Cardiac muscle cell (in vitro differentiated cells and primary cell): Measurements from ENCODE around the gene ANAPC16. TPM values are rescaled to one million over a fixed set of nuclear protein-coding genes. Genes with fewer than 3 reads are reported as not detected.

Source experiments
- DNase-seq, 2 donors: peaks; one replicate each; pipeline versions ENCODE4 v3.0.0 to v3.0.0-alpha.2; 2010 to 2017; ENCODE audit warnings: low read depth in 1 of 2, low spot score in 1 of 2
- H3K27ac ChIP-seq: fragments of 200-600 bp; sonication (generic); 2 replicates; pipeline ENCODE4 v1.5.1; 2016
- H3K27me3 ChIP-seq: fragments of 200-600 bp; sonication (generic); 2 replicates; pipeline ENCODE4 v1.6.0; 2016; ENCODE audit warnings: control low read depth
- H3K36me3 ChIP-seq: fragments of 200-600 bp; sonication (generic); 2 replicates; pipeline ENCODE4 v1.5.1; 2016; ENCODE audit warnings: control low read depth
- H3K4me1 ChIP-seq: fragments of 200-600 bp; sonication (generic); 2 replicates; pipeline ENCODE4 v1.8.1; 2017; ENCODE audit warnings: low read depth, mild to moderate bottlenecking, mixed run types
- H3K4me3 ChIP-seq: fragments of 200-600 bp; sonication (generic); 2 replicates; pipeline ENCODE4 v1.5.1; 2016; ENCODE audit warnings: mild to moderate bottlenecking
- H3K9me3 ChIP-seq: fragments of 200-600 bp; sonication (generic); 2 replicates; pipeline ENCODE4 v1.5.1; 2017; ENCODE audit warnings: low read depth, mild to moderate bottlenecking, control low read depth
- polyA plus RNA-seq: library from polyadenylated mRNA; unstranded; fragments of >200 nt; fragmentation: Nextera tagmentation; extraction: Ambion mirVana; gene quantifications from 2 replicates; pipeline ENCODE4 v1.2.1, GENCODE V29; 2016
- total RNA-seq: library from RNA; depleted of rRNA; stranded (reverse); fragments of >200 nt; gene quantifications from 2 replicates; pipeline ENCODE4 v1.2.3, GENCODE V29; 2016
- TF ChIP-seq, protein P1 (sequence below): IDR thresholded peaks from 2 replicates; pipeline ENCODE4 v1.5.1; 2012; ENCODE audit warnings: low read depth, mild to moderate bottlenecking, low read length

The ANAPC16 gene
- total and polyA plus RNA-seq, 2 experiments from 2014 or later = 92.2 to 283 TPM

DNA sequence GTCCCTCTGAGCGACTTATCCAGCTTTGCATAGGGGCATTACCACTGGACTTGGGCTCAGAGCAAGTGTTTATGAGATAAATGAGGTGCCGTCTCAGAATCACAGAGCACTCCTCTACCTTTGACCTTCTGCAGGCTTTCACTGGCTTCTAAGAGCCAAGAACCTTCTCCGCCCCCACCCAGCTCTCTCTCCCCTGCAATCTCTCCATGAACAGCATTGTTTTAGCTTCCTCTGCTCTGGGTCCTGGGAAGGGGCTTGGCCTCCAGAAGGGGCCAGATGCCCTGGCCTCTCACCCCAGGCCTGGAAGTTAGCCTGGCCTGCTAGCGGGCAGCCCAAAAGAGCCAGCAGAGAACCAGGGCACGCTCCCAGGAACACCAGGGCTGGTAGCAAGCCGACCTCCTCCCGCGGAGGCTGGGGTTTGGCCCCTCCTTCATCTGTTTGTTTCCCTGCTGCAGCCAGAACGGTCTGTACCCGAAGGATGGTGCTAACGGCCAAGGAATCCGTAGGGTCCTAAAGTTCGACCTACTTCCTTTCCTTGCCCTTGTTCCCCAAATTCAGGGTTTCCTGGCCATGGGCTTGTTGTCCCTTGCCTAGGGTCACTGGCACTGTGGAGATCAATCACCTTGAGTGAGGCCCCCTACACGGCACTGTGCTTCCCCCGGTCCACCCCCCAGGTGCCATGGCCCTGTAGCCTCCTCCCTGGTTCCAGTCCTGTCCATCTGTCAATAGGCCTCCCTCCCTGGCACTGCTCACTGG is 39.2 kb downstream of the ANAPC16 start:
- Histone ChIP-seq H3K27me3 (no peaks in the 10 kb centered on the region), H3K36me3 (no peaks in the 10 kb centered on the region), H3K4me1 (peaks cover 43% of the 10 kb centered on the region), H3K9me3 (no peaks in the 10 kb centered on the region), H3K27ac (peak overlapping the region; percentile 88), H3K4me3 (no peak overlapping the region)
- TF ChIP-seq, protein P1, sequence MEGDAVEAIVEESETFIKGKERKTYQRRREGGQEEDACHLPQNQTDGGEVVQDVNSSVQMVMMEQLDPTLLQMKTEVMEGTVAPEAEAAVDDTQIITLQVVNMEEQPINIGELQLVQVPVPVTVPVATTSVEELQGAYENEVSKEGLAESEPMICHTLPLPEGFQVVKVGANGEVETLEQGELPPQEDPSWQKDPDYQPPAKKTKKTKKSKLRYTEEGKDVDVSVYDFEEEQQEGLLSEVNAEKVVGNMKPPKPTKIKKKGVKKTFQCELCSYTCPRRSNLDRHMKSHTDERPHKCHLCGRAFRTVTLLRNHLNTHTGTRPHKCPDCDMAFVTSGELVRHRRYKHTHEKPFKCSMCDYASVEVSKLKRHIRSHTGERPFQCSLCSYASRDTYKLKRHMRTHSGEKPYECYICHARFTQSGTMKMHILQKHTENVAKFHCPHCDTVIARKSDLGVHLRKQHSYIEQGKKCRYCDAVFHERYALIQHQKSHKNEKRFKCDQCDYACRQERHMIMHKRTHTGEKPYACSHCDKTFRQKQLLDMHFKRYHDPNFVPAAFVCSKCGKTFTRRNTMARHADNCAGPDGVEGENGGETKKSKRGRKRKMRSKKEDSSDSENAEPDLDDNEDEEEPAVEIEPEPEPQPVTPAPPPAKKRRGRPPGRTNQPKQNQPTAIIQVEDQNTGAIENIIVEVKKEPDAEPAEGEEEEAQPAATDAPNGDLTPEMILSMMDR = peak; percentile 8
- peak; percentile 64 to 90 for DNase-seq

DNA sequence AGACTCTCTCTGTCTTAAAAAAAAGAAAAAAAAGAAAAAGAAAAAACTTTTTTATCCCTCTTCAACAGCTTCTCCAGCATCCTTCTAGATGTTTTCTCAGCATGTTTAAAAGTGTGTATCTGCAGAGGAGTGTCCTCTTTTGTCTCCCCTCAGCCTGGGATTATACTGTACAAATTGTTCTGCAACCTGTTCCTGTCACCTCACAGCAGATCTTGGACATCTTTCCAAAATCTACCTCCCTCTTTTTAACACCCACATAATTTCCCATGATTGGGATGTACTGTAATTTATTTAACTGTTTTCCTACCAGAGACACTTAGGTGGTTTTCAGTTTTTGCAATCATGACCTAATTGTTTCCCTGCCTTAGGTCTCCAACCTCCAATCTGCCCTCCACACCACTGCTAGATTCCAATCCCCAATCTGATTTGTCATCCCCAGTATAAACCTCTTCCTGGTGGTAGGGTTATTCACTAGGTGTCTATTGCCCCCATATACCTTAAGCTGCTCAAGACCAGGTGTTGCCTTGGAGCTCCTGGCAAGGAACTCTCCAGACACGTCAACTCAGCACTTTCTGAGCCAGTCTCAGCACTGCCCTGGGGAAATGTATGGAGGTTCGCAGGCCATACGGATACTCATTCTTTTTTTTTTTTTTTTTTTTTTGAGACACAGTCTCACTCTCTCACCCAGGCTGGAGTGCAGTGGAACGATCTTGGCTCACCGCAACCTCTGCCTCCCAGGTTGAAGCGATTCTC is 40.3 kb downstream of the ANAPC16 start:
- Histone ChIP-seq H3K36me3 (no peaks in the 10 kb centered on the region), H3K27ac (no peak overlapping the region), H3K27me3 (no peaks in the 10 kb centered on the region), H3K9me3 (no peaks in the 10 kb centered on the region), H3K4me1 (peaks cover 49% of the 10 kb centered on the region), H3K4me3 (no peak overlapping the region)
- no peak for DNase-seq
- TF ChIP-seq, protein P1 = no peak

DNA sequence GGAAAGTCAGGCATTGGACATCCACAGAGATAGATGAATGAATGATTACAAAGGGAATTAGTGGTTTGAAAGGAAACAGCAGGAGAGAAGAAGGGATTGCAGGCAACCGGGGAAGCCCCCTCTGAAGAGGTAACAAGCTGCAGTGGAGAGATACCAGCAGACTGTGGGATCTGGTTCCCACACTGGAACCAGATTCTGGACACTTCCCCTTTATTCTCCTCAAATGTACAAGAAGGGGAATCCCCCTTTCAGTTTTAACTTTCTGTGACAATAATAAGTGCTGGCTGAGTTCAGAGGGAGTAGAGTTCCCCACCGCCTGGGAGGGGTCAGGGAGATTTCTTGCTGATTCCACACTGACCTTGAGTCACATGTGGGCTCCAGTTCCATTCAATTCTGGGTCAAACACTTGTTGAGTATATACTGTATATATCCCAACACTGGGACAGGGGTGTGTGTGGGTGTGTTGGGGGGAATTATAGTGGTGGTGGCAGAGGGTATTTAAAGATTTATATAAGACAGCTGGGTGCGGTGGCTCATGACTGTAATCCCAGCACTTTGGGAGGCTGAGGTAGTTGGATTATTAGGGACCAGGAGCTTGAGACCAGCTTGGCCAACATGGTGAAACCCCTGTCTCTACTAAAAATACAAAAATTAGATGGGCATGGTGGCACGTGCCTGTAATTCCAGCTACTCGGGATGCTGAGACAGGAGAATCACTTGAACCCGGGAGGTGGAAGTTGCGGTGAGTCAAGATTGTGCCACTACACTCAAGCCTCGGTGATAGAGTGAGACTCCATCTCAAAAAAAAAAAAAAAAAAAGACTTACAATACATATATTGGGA is 41.5 kb downstream of the ANAPC16 start:
- Histone ChIP-seq H3K27me3 (no peaks in the 10 kb centered on the region), H3K27ac (peak overlapping the region; percentile 4), H3K36me3 (no peaks in the 10 kb centered on the region), H3K4me1 (peaks cover 57% of the 10 kb centered on the region), H3K4me3 (no peak overlapping the region), H3K9me3 (no peaks in the 10 kb centered on the region)
- peak in 1 of 2 donors; percentile 40 for DNase-seq
- TF ChIP-seq, protein P1 = no peak

DNA sequence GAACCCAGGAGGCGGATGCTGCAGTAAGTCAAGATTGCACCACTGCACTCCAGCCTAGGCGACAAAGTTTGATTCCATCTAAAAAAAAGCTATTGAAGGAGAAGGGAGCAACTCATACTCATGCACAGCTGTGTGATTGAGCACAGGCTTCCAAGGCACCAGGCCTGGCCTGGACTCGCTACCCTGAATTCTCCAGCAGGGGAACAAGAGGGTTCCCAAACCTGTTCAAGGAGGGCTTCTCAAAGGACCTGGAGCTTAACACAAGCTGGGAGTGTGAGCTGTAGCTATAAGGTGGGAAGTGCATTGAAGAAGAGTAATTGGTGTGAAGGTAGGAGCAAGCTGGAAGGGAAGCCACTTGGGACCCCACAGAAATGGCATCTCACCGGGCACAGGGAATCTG is 42.8 kb downstream of the ANAPC16 start:
- TF ChIP-seq, protein P1 = no peak
- no peak for DNase-seq
- peaks cover 68% of the 10 kb centered on the region for H3K4me1 ChIP-seq
- H3K27me3 ChIP-seq = no peaks in the 10 kb centered on the region
- H3K4me3 ChIP-seq = no peak overlapping the region
- no peaks in the 10 kb centered on the region for H3K9me3 ChIP-seq
- H3K36me3 ChIP-seq = no peaks in the 10 kb centered on the region
- peak overlapping the region; percentile 96 for H3K27ac ChIP-seq

DNA sequence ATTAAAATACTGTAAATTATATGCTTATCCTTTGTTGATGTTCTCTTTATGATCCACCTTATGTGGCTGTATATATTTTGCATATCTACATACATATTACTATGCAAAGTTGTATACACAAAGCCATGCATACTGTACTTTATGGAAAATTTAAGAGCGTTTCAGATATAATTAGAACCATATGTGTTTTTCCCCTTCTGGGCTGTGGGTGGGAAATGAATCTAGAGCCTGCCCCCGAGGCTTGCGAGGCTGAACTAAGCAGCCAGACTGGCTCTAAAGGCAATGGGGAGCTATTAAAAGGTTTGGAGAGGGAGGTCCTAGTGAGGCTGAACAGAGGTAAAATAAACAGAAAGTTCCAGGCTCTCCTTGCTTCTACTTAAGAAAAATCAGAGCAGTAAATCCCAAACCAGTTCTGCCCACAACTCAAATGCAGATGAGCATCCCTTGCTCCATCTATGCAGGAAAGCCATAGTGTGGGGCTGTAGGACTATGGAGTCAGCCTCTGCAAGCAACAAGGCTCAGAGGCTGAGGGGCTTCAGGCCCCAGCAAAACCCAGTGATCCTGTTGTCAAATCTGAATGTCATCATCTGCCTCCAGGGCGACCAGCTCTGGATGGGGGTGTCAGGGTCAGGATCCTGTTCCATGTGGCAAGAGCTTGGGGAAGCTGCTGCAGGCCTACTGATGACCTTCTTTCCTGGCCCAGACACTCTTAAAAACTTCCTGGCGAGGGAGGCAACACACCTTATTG is 43.9 kb downstream of the ANAPC16 start:
- DNase-seq = peak in 1 of 2 donors; percentile 78
- Histone ChIP-seq H3K27me3 (no peaks in the 10 kb centered on the region), H3K27ac (peak overlapping the region; percentile 96), H3K4me3 (no peak overlapping the region), H3K36me3 (no peaks in the 10 kb centered on the region), H3K9me3 (no peaks in the 10 kb centered on the region), H3K4me1 (peaks cover 65% of the 10 kb centered on the region)
- TF ChIP-seq, protein P1 = no peak
